ENCODE results near the gene OGDH.

OGDH gene

GRCh38 chr7:44666566-44666965 is 60.1 kb downstream of the OGDH start:
- Histone ChIP-seq H3K9ac (ENCODE audit: low read depth in 1 of 2, low read length in 2 of 2) (no peak overlapping the region), H3K36me3 (ENCODE audit: control insufficient read depth in 1 of 2, insufficient read depth in 2 of 2, low read length in 2 of 2) (peaks cover 27 to 61% of the 10 kb centered on the region in 2 donors), H3K27ac (ENCODE audit: low read depth, low read length) (no peak overlapping the region), H3K27me3 (ENCODE audit: control insufficient read depth in 1 of 2, insufficient read depth in 2 of 2, low read length in 2 of 2) (no peaks in the 10 kb centered on the region), H3K4me1 (ENCODE audit: control insufficient read depth in 1 of 2, insufficient read depth in 2 of 2, low read length in 2 of 2) (no peaks in the 10 kb centered on the region), H3K4me3 (ENCODE audit: low read depth in 1 of 2, low read length in 2 of 2) (no peak overlapping the region), H3K9me3 (ENCODE audit: control insufficient read depth in 1 of 2, low read length in 2 of 2) (no peaks in the 10 kb centered on the region)

GRCh38 chr7:44667190-44667589 is 60.8 kb downstream of the OGDH start:
- H3K36me3 ChIP-seq (ENCODE audit: control insufficient read depth in 1 of 2, insufficient read depth in 2 of 2, low read length in 2 of 2): peaks cover 29 to 61% of the 10 kb centered on the region in 2 donors
- H3K4me3 ChIP-seq (ENCODE audit: low read depth in 1 of 2, low read length in 2 of 2): no peak overlapping the region
- H3K4me1 ChIP-seq (ENCODE audit: control insufficient read depth in 1 of 2, insufficient read depth in 2 of 2, low read length in 2 of 2): no peaks in the 10 kb centered on the region
- no peak overlapping the region for H3K9ac ChIP-seq (ENCODE audit: low read depth in 1 of 2, low read length in 2 of 2)
- no peaks in the 10 kb centered on the region for H3K9me3 ChIP-seq (ENCODE audit: control insufficient read depth in 1 of 2, low read length in 2 of 2)
- no peaks in the 10 kb centered on the region for H3K27me3 ChIP-seq (ENCODE audit: control insufficient read depth in 1 of 2, insufficient read depth in 2 of 2, low read length in 2 of 2)
- no peak overlapping the region for H3K27ac ChIP-seq (ENCODE audit: low read depth, low read length)

- no peak overlapping the region for H3K4me3 ChIP-seq (ENCODE audit: low read depth in 1 of 2, low read length in 2 of 2)
- H3K27ac ChIP-seq (ENCODE audit: low read depth, low read length): no peak overlapping the region
- H3K4me1 ChIP-seq (ENCODE audit: control insufficient read depth in 1 of 2, insufficient read depth in 2 of 2, low read length in 2 of 2): no peaks in the 10 kb centered on the region
- no peaks in the 10 kb centered on the region for H3K9me3 ChIP-seq (ENCODE audit: control insufficient read depth in 1 of 2, low read length in 2 of 2)
- H3K9ac ChIP-seq (ENCODE audit: low read depth in 1 of 2, low read length in 2 of 2): no peak overlapping the region
- peaks cover 43 to 71% of the 10 kb centered on the region in 2 donors for H3K36me3 ChIP-seq (ENCODE audit: control insufficient read depth in 1 of 2, insufficient read depth in 2 of 2, low read length in 2 of 2)
- H3K27me3 ChIP-seq (ENCODE audit: control insufficient read depth in 1 of 2, insufficient read depth in 2 of 2, low read length in 2 of 2): no peaks in the 10 kb centered on the region
These were observed 64.6 kb downstream of the OGDH start for GRCh38 chr7:44671069-44671468.

- H3K9ac ChIP-seq (ENCODE audit: low read depth in 1 of 2, low read length in 2 of 2): no peak overlapping the region
- no peak overlapping the region for H3K4me3 ChIP-seq (ENCODE audit: low read depth in 1 of 2, low read length in 2 of 2)
- H3K36me3 ChIP-seq (ENCODE audit: control insufficient read depth in 1 of 2, insufficient read depth in 2 of 2, low read length in 2 of 2): peaks cover 43 to 66% of the 10 kb centered on the region in 2 donors
- H3K27ac ChIP-seq (ENCODE audit: low read depth, low read length): no peak overlapping the region
- H3K27me3 ChIP-seq (ENCODE audit: control insufficient read depth in 1 of 2, insufficient read depth in 2 of 2, low read length in 2 of 2): no peaks in the 10 kb centered on the region
- peaks cover 0 to 5% of the 10 kb centered on the region in 2 donors for H3K4me1 ChIP-seq (ENCODE audit: control insufficient read depth in 1 of 2, insufficient read depth in 2 of 2, low read length in 2 of 2)
- no peaks in the 10 kb centered on the region for H3K9me3 ChIP-seq (ENCODE audit: control insufficient read depth in 1 of 2, low read length in 2 of 2)
These were observed 66.9 kb downstream of the OGDH start for GRCh38 chr7:44673324-44673723.

GRCh38 chr7:44673771-44674170 is 67.3 kb downstream of the OGDH start:
- Histone ChIP-seq H3K4me1 (ENCODE audit: control insufficient read depth in 1 of 2, insufficient read depth in 2 of 2, low read length in 2 of 2) (peaks cover 0 to 6% of the 10 kb centered on the region in 2 donors), H3K27ac (ENCODE audit: low read depth, low read length) (no peak overlapping the region), H3K36me3 (ENCODE audit: control insufficient read depth in 1 of 2, insufficient read depth in 2 of 2, low read length in 2 of 2) (peaks cover 43 to 66% of the 10 kb centered on the region in 2 donors)

GRCh38 chr7:44674381-44674780 is 68.0 kb downstream of the OGDH start:
- Histone ChIP-seq H3K27me3 (ENCODE audit: control insufficient read depth in 1 of 2, insufficient read depth in 2 of 2, low read length in 2 of 2) (no peaks in the 10 kb centered on the region), H3K36me3 (ENCODE audit: control insufficient read depth in 1 of 2, insufficient read depth in 2 of 2, low read length in 2 of 2) (peaks cover 48 to 69% of the 10 kb centered on the region in 2 donors), H3K9ac (ENCODE audit: low read depth in 1 of 2, low read length in 2 of 2) (no peak overlapping the region), H3K9me3 (ENCODE audit: control insufficient read depth in 1 of 2, low read length in 2 of 2) (no peaks in the 10 kb centered on the region), H3K27ac (ENCODE audit: low read depth, low read length) (no peak overlapping the region), H3K4me3 (ENCODE audit: low read depth in 1 of 2, low read length in 2 of 2) (no peak overlapping the region), H3K4me1 (ENCODE audit: control insufficient read depth in 1 of 2, insufficient read depth in 2 of 2, low read length in 2 of 2) (peaks cover 0 to 6% of the 10 kb centered on the region in 2 donors)

More at GRCh38 chr7:44673771-44674170, 67.3 kb downstream of the OGDH start:
- no peaks in the 10 kb centered on the region for H3K27me3 ChIP-seq (ENCODE audit: control insufficient read depth in 1 of 2, insufficient read depth in 2 of 2, low read length in 2 of 2)
- H3K9me3 ChIP-seq (ENCODE audit: control insufficient read depth in 1 of 2, low read length in 2 of 2): no peaks in the 10 kb centered on the region
- H3K9ac ChIP-seq (ENCODE audit: low read depth in 1 of 2, low read length in 2 of 2): no peak overlapping the region
- no peak overlapping the region for H3K4me3 ChIP-seq (ENCODE audit: low read depth in 1 of 2, low read length in 2 of 2)

- H3K9ac ChIP-seq (ENCODE audit: low read depth in 1 of 2, low read length in 2 of 2): no peak overlapping the region
- no peak overlapping the region for H3K27ac ChIP-seq (ENCODE audit: low read depth, low read length)
- no peaks in the 10 kb centered on the region for H3K27me3 ChIP-seq (ENCODE audit: control insufficient read depth in 1 of 2, insufficient read depth in 2 of 2, low read length in 2 of 2)
- H3K9me3 ChIP-seq (ENCODE audit: control insufficient read depth in 1 of 2, low read length in 2 of 2): no peaks in the 10 kb centered on the region
- peaks cover 0 to 6% of the 10 kb centered on the region in 2 donors for H3K4me1 ChIP-seq (ENCODE audit: control insufficient read depth in 1 of 2, insufficient read depth in 2 of 2, low read length in 2 of 2)
- no peak overlapping the region for H3K4me3 ChIP-seq (ENCODE audit: low read depth in 1 of 2, low read length in 2 of 2)
- H3K36me3 ChIP-seq (ENCODE audit: control insufficient read depth in 1 of 2, insufficient read depth in 2 of 2, low read length in 2 of 2): peaks cover 52 to 81% of the 10 kb centered on the region in 2 donors
These were observed 70.3 kb downstream of the OGDH start for GRCh38 chr7:44676776-44677175.

GRCh38 chr7:44678101-44678470 is 71.7 kb downstream of the OGDH start:
- Histone ChIP-seq H3K27ac (ENCODE audit: low read depth, low read length) (no peak overlapping the region), H3K4me1 (ENCODE audit: control insufficient read depth in 1 of 2, insufficient read depth in 2 of 2, low read length in 2 of 2) (peaks cover 0 to 6% of the 10 kb centered on the region in 2 donors), H3K36me3 (ENCODE audit: control insufficient read depth in 1 of 2, insufficient read depth in 2 of 2, low read length in 2 of 2) (peaks cover 50 to 86% of the 10 kb centered on the region in 2 donors)

GRCh38 chr7:44678471-44679179 is 72.2 kb downstream of the OGDH start:
- H3K4me3 ChIP-seq (ENCODE audit: low read depth in 1 of 2, low read length in 2 of 2): no peak overlapping the region
- no peaks in the 10 kb centered on the region for H3K9me3 ChIP-seq (ENCODE audit: control insufficient read depth in 1 of 2, low read length in 2 of 2)
- H3K9ac ChIP-seq (ENCODE audit: low read depth in 1 of 2, low read length in 2 of 2): no peak overlapping the region
- H3K4me1 ChIP-seq (ENCODE audit: control insufficient read depth in 1 of 2, insufficient read depth in 2 of 2, low read length in 2 of 2): peaks cover 0 to 6% of the 10 kb centered on the region in 2 donors
- no peak overlapping the region for H3K27ac ChIP-seq (ENCODE audit: low read depth, low read length)
- peaks cover 46 to 86% of the 10 kb centered on the region in 2 donors for H3K36me3 ChIP-seq (ENCODE audit: control insufficient read depth in 1 of 2, insufficient read depth in 2 of 2, low read length in 2 of 2)
- H3K27me3 ChIP-seq (ENCODE audit: control insufficient read depth in 1 of 2, insufficient read depth in 2 of 2, low read length in 2 of 2): no peaks in the 10 kb centered on the region

More at GRCh38 chr7:44678101-44678470, 71.7 kb downstream of the OGDH start:
- H3K4me3 ChIP-seq (ENCODE audit: low read depth in 1 of 2, low read length in 2 of 2): no peak overlapping the region
- peak overlapping the region in 1 of 2 donors; percentile 3 for H3K9ac ChIP-seq (ENCODE audit: low read depth in 1 of 2, low read length in 2 of 2)
- no peaks in the 10 kb centered on the region for H3K27me3 ChIP-seq (ENCODE audit: control insufficient read depth in 1 of 2, insufficient read depth in 2 of 2, low read length in 2 of 2)
- H3K9me3 ChIP-seq (ENCODE audit: control insufficient read depth in 1 of 2, low read length in 2 of 2): no peaks in the 10 kb centered on the region

GRCh38 chr7:44681645-44682044 is 75.2 kb downstream of the OGDH start:
- H3K36me3 ChIP-seq (ENCODE audit: control insufficient read depth in 1 of 2, insufficient read depth in 2 of 2, low read length in 2 of 2): peaks cover 33 to 75% of the 10 kb centered on the region in 2 donors
- no peak overlapping the region for H3K9ac ChIP-seq (ENCODE audit: low read depth in 1 of 2, low read length in 2 of 2)
- H3K27me3 ChIP-seq (ENCODE audit: control insufficient read depth in 1 of 2, insufficient read depth in 2 of 2, low read length in 2 of 2): no peaks in the 10 kb centered on the region
- H3K4me3 ChIP-seq (ENCODE audit: low read depth in 1 of 2, low read length in 2 of 2): no peak overlapping the region
- no peak overlapping the region for H3K27ac ChIP-seq (ENCODE audit: low read depth, low read length)
- peaks cover 0 to 6% of the 10 kb centered on the region in 2 donors for H3K4me1 ChIP-seq (ENCODE audit: control insufficient read depth in 1 of 2, insufficient read depth in 2 of 2, low read length in 2 of 2)
- H3K9me3 ChIP-seq (ENCODE audit: control insufficient read depth in 1 of 2, low read length in 2 of 2): no peaks in the 10 kb centered on the region

Data from duodenal mucosa (tissue), 2 donors.